Erythroblast (primary cell): ENCODE measurements around the gene PLLP.

Experiments used
- DNase-seq, 2 experiments: peaks; one replicate each; lab custom pipeline; 2025; lab: John Stamatoyannopoulos, UW
- GATA1 ChIP-seq: IDR thresholded peaks from 2 replicates; pipeline ENCODE4 v1.6.1; 2011; ENCODE audit warnings: low read depth, mild to moderate bottlenecking, control low read depth, low read length, moderate library complexity
- POLR2A ChIP-seq: IDR thresholded peaks from 2 replicates; pipeline ENCODE4 v1.6.1; 2011; ENCODE audit warnings: mild to moderate bottlenecking, low read length

The PLLP gene

GRCh38 chr16:57244463-57244766 is 40.1 kb downstream of the PLLP start:
- no peak for DNase-seq
- TF ChIP-seq GATA1 (no peak), POLR2A (no peak)

GRCh38 chr16:57242650-57243049 is 41.8 kb downstream of the PLLP start:
- no peak for DNase-seq
- TF ChIP-seq GATA1, result no peak
- TF ChIP-seq POLR2A, result no peak

GRCh38 chr16:57240851-57241250 is 43.6 kb downstream of the PLLP start:
- DNase-seq, result no peak
- TF ChIP-seq GATA1 (no peak), POLR2A (no peak)

- no peak for DNase-seq
These were observed 45.4 kb downstream of the PLLP start for GRCh38 chr16:57239107-57239506.

GRCh38 chr16:57238682-57239081 is 45.8 kb downstream of the PLLP start:
- TF ChIP-seq POLR2A (no peak), GATA1 (no peak)
- no peak for DNase-seq

More at GRCh38 chr16:57239107-57239506, 45.4 kb downstream of the PLLP start:
- no peak for TF ChIP-seq GATA1
- TF ChIP-seq POLR2A, result no peak

- no peak for DNase-seq
- no peak for TF ChIP-seq POLR2A
These were observed 48.5 kb downstream of the PLLP start for GRCh38 chr16:57236022-57236350.

- DNase-seq, result peak in 1 of 2 experiments; percentile 42
- no peak for TF ChIP-seq POLR2A
- TF ChIP-seq GATA1, result no peak
These were observed 49.1 kb downstream of the PLLP start for GRCh38 chr16:57235128-57236021.

GRCh38 chr16:57234707-57235092 is 49.8 kb downstream of the PLLP start:
- DNase-seq, result no peak
- TF ChIP-seq GATA1, result no peak
- TF ChIP-seq POLR2A, result no peak

GRCh38 chr16:57233944-57234706 is 50.3 kb downstream of the PLLP start:
- TF ChIP-seq POLR2A (no peak), GATA1 (no peak)
- no peak for DNase-seq

- no peak for DNase-seq
- TF ChIP-seq GATA1 (no peak), POLR2A (no peak)
These were observed 52.6 kb downstream of the PLLP start for GRCh38 chr16:57231821-57232350.

GRCh38 chr16:57229079-57229478 is 55.4 kb downstream of the PLLP start:
- TF ChIP-seq POLR2A (no peak), GATA1 (no peak)

GRCh38 chr16:57226701-57227621 is 57.5 kb downstream of the PLLP start:
- TF ChIP-seq POLR2A, result no peak
- DNase-seq, result no peak

More at GRCh38 chr16:57229079-57229478, 55.4 kb downstream of the PLLP start:
- DNase-seq, result no peak

- no peak for DNase-seq
- no peak for TF ChIP-seq GATA1
These were observed 58.5 kb downstream of the PLLP start for GRCh38 chr16:57225978-57226377.
